ENCODE data around the gene SLC16A12.

SLC16A12 gene

GRCh38 chr10:89426230-89426868 lies 109.0 kb downstream of the SLC16A12 start:
- CTCF ChIA-PET = interaction anchor here (0.5 to 2.2 kb wide), 9 partner anchors 40 to 1206 kb away, joined by 3 to 7 read pairs (median 3); no protein-coding TSS in a partner anchor
- peaks cover 0 to 4% of the 10 kb centered on the region in 2 experiments; a peak in 1 of 3 replicates for H3K36me3 ChIP-seq (ENCODE audit: control insufficient read depth in 2 of 2, insufficient read depth in 1 of 2, low read length in 2 of 2)
- TF ChIP-seq YY2 (tag by site-specific recombination; IDR thresholded peaks at IDR 0.05) (no peak), ZNF654 (tag by site-specific recombination; IDR thresholded peaks at IDR 0.05; ENCODE audit: low read depth) (peak; percentile 94), ZNF10 (tag by site-specific recombination; IDR thresholded peaks at IDR 0.05) (no peak)
- TF ChIP-seq, protein P1, sequence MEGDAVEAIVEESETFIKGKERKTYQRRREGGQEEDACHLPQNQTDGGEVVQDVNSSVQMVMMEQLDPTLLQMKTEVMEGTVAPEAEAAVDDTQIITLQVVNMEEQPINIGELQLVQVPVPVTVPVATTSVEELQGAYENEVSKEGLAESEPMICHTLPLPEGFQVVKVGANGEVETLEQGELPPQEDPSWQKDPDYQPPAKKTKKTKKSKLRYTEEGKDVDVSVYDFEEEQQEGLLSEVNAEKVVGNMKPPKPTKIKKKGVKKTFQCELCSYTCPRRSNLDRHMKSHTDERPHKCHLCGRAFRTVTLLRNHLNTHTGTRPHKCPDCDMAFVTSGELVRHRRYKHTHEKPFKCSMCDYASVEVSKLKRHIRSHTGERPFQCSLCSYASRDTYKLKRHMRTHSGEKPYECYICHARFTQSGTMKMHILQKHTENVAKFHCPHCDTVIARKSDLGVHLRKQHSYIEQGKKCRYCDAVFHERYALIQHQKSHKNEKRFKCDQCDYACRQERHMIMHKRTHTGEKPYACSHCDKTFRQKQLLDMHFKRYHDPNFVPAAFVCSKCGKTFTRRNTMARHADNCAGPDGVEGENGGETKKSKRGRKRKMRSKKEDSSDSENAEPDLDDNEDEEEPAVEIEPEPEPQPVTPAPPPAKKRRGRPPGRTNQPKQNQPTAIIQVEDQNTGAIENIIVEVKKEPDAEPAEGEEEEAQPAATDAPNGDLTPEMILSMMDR (tag by site-specific recombination; IDR thresholded peaks at IDR 0.05) = peak; percentile 50
- no peak overlapping the region for H3K27ac ChIP-seq (ENCODE audit: extremely low read depth, low read depth, low read length)
- no peak overlapping the region for H3K4me3 ChIP-seq (ENCODE audit: low read depth, low read length)
- H3K9me3 ChIP-seq (ENCODE audit: control insufficient read depth, insufficient read depth, low read depth, low read length) = no peaks in the 10 kb centered on the region
- POLR2A ChIA-PET = no interaction called here
- no peaks in the 10 kb centered on the region for H3K4me1 ChIP-seq (ENCODE audit: control insufficient read depth, insufficient read depth, low read length)

GRCh38 chr10:89425000-89425399 lies 110.4 kb downstream of the SLC16A12 start:
- POLR2A ChIA-PET = no interaction called here
- H3K27ac ChIP-seq (ENCODE audit: extremely low read depth, low read depth, low read length) = no peak overlapping the region
- CTCF ChIA-PET = interaction anchor here (0.6 to 2.2 kb wide), 2 partner anchors 140 to 349 kb away, joined by 3 to 7 read pairs; no protein-coding TSS in a partner anchor
- no peak for TF ChIP-seq HOXD13 (CRISPR knock-in tag; IDR thresholded peaks at IDR 0.05; ENCODE audit: borderline replicate concordance)
- no peak for TF ChIP-seq ZNF324 (tag by site-specific recombination; IDR thresholded peaks at IDR 0.05)
- TF ChIP-seq ZNF391 (tag by site-specific recombination; IDR thresholded peaks at IDR 0.05; ENCODE audit: borderline replicate concordance, low read depth) = no peak
- TF ChIP-seq TRIM28 (IDR thresholded peaks at IDR 0.05; ENCODE audit: borderline replicate concordance, low read length) = no peak
- TF ChIP-seq, protein P2, sequence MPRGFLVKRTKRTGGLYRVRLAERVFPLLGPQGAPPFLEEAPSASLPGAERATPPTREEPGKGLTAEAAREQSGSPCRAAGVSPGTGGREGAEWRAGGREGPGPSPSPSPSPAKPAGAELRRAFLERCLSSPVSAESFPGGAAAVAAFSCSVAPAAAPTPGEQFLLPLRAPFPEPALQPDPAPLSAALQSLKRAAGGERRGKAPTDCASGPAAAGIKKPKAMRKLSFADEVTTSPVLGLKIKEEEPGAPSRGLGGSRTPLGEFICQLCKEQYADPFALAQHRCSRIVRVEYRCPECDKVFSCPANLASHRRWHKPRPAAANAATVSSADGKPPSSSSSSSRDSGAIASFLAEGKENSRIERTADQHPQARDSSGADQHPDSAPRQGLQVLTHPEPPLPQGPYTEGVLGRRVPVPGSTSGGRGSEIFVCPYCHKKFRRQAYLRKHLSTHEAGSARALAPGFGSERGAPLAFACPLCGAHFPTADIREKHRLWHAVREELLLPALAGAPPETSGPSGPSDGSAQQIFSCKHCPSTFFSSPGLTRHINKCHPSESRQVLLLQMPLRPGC (tag by site-specific recombination; IDR thresholded peaks at IDR 0.05) = no peak
- TF ChIP-seq ZFP41 (tag by site-specific recombination; IDR thresholded peaks at IDR 0.05; ENCODE audit: borderline replicate concordance) = no peak
- no peak for TF ChIP-seq ZNF292 (tag by site-specific recombination; IDR thresholded peaks at IDR 0.05; ENCODE audit: borderline replicate concordance, low read depth)
- TF ChIP-seq ZNF610 (tag by site-specific recombination; IDR thresholded peaks at IDR 0.05; ENCODE audit: borderline replicate concordance) = no peak
- no peak for TF ChIP-seq ZNF23 (tag by site-specific recombination; IDR thresholded peaks at IDR 0.05; ENCODE audit: borderline replicate concordance)
- TF ChIP-seq ZNF626 (tag by site-specific recombination; IDR thresholded peaks at IDR 0.05) = no peak
- no peak for TF ChIP-seq ZNF768 (tag by site-specific recombination; IDR thresholded peaks at IDR 0.05)
- H3K36me3 ChIP-seq (ENCODE audit: control insufficient read depth in 2 of 2, insufficient read depth in 1 of 2, low read length in 2 of 2) = peaks cover 0 to 13% of the 10 kb centered on the region in 2 experiments; a peak in 1 of 3 replicates
- H3K9me3 ChIP-seq (ENCODE audit: control insufficient read depth, insufficient read depth, low read depth, low read length) = no peaks in the 10 kb centered on the region
- H3K4me1 ChIP-seq (ENCODE audit: control insufficient read depth, insufficient read depth, low read length) = no peaks in the 10 kb centered on the region
- H3K4me3 ChIP-seq (ENCODE audit: low read depth, low read length) = no peak overlapping the region

GRCh38 chr10:89421018-89421476 lies 114.3 kb downstream of the SLC16A12 start:
- Histone ChIP-seq H3K9me3 (ENCODE audit: control insufficient read depth, insufficient read depth, low read depth, low read length) (no peaks in the 10 kb centered on the region), H3K27ac (ENCODE audit: extremely low read depth, low read depth, low read length) (no peak overlapping the region), H3K4me3 (ENCODE audit: low read depth, low read length) (no peak overlapping the region), H3K36me3 (ENCODE audit: control insufficient read depth in 2 of 2, insufficient read depth in 1 of 2, low read length in 2 of 2) (peaks cover 7 to 27% of the 10 kb centered on the region in 2 experiments), H3K4me1 (ENCODE audit: control insufficient read depth, insufficient read depth, low read length) (0 out of 2 replicates have a peak, but pooled peaks cover 3% of the 10 kb centered on the region)
- TF ChIP-seq ZNF626 (tag by site-specific recombination; IDR thresholded peaks at IDR 0.05) = no peak
- no peak for TF ChIP-seq ZNF394 (tag by site-specific recombination; IDR thresholded peaks at IDR 0.05; ENCODE audit: borderline replicate concordance)
- peak; percentile 65 for TF ChIP-seq SCRT2 (tag by site-specific recombination; IDR thresholded peaks at IDR 0.05)
- POLR2A ChIA-PET = no interaction called here
- CTCF ChIA-PET = interaction anchor here (0.9 kb wide), 1 partner anchor 45 kb away, joined by 3 read pairs; no protein-coding TSS in a partner anchor
